ENCODE results near the gene GP9.

The GP9 gene

GRCh38 chr3:129100274-129100673, 39.7 kb downstream of the GP9 start:
- TF ChIP-seq, protein P1, sequence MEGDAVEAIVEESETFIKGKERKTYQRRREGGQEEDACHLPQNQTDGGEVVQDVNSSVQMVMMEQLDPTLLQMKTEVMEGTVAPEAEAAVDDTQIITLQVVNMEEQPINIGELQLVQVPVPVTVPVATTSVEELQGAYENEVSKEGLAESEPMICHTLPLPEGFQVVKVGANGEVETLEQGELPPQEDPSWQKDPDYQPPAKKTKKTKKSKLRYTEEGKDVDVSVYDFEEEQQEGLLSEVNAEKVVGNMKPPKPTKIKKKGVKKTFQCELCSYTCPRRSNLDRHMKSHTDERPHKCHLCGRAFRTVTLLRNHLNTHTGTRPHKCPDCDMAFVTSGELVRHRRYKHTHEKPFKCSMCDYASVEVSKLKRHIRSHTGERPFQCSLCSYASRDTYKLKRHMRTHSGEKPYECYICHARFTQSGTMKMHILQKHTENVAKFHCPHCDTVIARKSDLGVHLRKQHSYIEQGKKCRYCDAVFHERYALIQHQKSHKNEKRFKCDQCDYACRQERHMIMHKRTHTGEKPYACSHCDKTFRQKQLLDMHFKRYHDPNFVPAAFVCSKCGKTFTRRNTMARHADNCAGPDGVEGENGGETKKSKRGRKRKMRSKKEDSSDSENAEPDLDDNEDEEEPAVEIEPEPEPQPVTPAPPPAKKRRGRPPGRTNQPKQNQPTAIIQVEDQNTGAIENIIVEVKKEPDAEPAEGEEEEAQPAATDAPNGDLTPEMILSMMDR (IDR thresholded peaks at IDR 0.05) = no peak

DNA sequence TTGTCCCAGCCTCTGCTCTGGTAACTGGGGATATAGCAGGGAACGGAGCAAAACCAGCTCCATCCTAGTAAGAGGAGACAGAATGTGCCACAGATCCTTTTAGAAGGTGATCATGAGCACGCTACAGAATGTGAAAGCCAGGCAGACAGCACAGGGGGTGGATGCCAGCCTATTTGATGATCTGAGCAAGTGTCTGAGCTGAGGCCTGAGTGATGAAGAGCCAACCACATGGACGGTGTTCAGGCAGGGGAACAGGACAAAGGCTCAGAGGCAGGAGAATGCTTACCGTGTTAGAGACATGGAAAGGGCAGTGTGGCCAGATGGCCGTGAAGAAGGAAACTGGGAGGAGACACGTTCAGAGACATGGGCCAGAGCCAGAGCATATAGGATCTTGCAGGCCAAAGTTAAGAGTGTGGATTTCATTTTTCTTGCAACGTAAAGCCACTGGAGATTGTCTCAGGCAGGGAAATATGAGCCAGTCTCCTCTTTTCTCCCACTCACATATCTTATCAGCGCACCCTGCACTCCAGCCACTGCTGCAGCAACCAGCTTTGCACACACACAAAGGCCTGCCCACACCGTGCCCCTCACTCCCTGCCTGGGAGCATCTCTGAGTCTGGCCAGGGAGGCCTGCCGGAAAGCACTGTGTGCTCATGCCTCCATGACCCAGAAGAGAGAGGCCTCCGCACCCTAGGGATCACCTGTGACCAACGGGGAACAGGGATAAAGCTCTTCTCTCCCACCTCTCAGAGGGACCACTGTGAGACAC, 41.0 kb downstream of the GP9 start:
- TF ChIP-seq, protein P1 (IDR thresholded peaks at IDR 0.05) = no peak

DNA sequence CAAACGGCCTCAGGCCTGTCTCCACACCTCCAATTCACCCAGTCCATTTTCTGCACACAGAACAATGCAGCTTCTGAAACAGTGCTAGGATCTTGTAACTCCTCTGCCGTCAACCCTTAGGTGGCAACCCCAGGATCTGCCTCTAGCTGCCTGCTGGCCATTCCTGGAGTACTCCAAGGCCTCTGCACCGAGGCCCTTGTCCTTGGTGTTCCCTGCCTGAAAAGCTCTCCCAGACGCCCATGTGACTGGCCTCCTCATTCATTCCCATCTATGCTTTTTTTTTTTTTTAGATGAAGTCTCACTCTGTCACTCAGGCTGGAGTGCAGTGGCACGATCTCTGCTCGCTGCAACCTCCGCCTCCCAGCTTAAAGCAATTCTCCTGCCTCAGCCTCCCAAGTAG, 42.7 kb downstream of the GP9 start:
- TF ChIP-seq, protein P1 (IDR thresholded peaks at IDR 0.05) = no peak

- TF ChIP-seq, protein P1 (IDR thresholded peaks at IDR 0.05) = no peak
Observed at GRCh38 chr3:129104051-129104450, 43.5 kb downstream of the GP9 start.

DNA sequence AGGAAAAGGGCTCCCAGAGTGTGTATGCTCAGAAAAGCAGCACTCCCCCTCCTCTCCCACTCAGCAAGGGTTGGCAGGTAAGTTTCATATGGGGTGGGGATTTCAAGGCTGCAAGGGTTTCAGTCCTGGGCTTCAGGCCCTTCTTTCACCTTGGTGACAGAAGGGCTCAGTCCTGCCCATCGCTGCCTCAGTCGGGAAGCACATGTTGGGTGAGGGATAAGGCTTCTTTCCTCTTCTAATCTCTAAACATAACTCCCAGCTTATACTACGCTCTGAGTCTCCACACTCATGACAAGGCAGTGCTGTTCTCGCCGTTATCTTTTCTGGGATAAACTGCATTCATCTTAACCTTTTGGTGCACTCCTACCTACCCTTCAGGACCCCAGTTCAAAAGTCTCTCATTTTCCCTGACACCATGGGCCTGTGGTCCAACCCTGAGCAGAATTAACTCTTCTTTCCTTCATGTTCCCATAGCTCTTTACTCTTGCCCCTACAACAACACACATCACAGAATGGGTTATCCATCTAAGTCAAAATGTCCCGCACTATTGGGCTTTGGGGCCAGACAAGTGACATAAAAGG, 44.0 kb downstream of the GP9 start:
- TF ChIP-seq, protein P1 (IDR thresholded peaks at IDR 0.05) = no peak

- TF ChIP-seq, protein P1 (IDR thresholded peaks at IDR 0.05) = no peak
Observed at GRCh38 chr3:129105862-129106261, 45.3 kb downstream of the GP9 start.

DNA sequence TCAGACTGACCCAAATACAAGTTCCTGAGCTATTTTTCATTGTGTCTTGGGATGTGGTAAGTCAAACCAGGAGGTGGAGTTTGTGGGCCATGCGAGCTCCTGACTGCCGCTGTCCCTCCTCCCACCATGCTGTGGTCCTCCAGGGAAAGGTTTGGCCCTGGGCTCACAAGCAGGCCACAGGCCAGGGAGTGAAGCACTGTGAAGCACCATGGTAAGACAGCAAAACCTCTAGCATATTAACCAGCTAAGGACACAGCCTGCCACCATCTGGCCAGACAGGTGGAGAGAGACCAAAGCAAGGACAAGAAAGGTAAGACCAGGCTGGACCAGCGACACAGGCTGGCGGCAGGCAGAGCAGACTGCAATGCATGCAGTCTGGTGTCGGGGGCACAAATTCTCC, 45.7 kb downstream of the GP9 start:
- TF ChIP-seq, protein P1 (IDR thresholded peaks at IDR 0.05) = peak; percentile 29; the same call in 1 of the 2 replicates
